HG03442 (cell line): ENCODE results near the gene PNLIPRP1.

Source experiments
- ATAC-seq: cut with Tn5 transposase; IDR thresholded peaks from one replicate; pipeline ENCODE4 v1.9.1; 2021; ENCODE audit warnings: mild to moderate bottlenecking, moderate library complexity; ENCODE audit not compliant: unreplicated experiment

Gene PNLIPRP1

GRCh38 chr10:116629340-116629739, 38.6 kb downstream of the PNLIPRP1 start:
- ATAC-seq, result no peak

DNA sequence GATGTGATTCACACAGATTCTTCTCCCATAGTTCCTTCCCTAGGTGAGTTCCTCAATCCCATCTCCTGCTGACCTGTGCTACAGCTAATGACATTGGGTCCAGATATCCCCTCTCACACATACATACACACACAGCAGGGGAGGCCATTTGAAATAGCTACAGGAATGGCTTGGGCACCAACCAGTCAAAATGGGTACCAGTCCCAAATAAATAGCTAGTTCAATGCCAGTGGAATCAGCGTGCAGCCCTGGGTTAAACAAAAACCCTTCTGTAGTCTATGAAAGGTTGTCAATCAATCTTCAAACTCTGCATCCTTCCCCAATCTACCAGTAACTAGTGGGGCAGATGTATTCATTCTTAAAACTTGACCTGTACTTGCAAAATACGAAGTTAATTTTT, 39.3 kb downstream of the PNLIPRP1 start:
- no peak for ATAC-seq

DNA sequence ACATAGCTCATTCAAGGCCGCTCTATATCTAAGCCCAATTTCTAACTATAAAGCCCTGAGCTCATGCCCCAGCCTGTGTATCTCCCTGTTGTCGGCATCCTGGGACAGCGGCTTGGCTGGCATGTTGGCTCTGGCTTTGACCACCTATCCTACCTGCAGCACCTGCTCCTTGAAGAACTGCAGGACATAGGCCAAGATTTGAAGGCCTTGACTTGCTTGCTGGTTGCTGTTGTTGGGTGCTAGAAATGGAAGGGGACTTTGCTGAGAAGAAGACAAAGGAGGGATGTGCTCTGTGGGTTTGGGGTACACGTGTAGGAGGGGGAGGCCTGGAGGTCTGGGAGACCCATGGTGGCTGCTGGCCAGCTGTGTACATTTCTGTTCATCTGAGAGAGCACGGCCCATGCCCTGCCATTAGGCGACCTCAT, 41.1 kb downstream of the PNLIPRP1 start:
- no peak for ATAC-seq

GRCh38 chr10:116632596-116633215, 41.9 kb downstream of the PNLIPRP1 start:
- no peak for ATAC-seq

- ATAC-seq, result no peak
Measured at GRCh38 chr10:116633216-116633600, 42.4 kb downstream of the PNLIPRP1 start.

- no peak for ATAC-seq
Measured at GRCh38 chr10:116634126-116634975, 43.6 kb downstream of the PNLIPRP1 start.

GRCh38 chr10:116636385-116636784, 45.6 kb downstream of the PNLIPRP1 start:
- ATAC-seq, result no peak

- ATAC-seq, result no peak
Measured at GRCh38 chr10:116636976-116637375, 46.2 kb downstream of the PNLIPRP1 start.

GRCh38 chr10:116637830-116638229, 47.1 kb downstream of the PNLIPRP1 start:
- ATAC-seq, result peak; percentile 64

GRCh38 chr10:116646502-116646901, 55.7 kb downstream of the PNLIPRP1 start:
- no peak for ATAC-seq

DNA sequence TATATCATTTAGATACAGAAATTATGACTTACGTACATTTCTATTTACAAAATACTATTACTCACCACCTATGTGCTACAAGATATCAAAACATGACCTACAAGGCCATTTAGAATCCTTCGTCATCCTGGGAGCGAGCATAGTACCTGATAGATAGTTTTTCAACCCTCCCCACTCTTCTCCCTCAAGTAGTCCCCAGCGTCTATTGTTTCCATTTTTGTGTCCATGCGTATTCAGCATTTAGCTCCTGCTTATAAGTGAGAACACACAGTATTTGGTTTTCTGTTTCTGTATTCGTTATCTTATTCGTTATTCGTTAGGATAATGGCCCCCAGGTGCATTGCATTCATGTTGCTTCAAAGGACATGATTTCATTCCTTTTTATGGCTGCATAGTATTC, 58.1 kb downstream of the PNLIPRP1 start:
- ATAC-seq, result no peak

- no peak for ATAC-seq
Measured at GRCh38 chr10:116653885-116654284, 63.1 kb downstream of the PNLIPRP1 start.

- peak; percentile 50 for ATAC-seq
Measured at GRCh38 chr10:116654816-116655215, 64.1 kb downstream of the PNLIPRP1 start.

DNA sequence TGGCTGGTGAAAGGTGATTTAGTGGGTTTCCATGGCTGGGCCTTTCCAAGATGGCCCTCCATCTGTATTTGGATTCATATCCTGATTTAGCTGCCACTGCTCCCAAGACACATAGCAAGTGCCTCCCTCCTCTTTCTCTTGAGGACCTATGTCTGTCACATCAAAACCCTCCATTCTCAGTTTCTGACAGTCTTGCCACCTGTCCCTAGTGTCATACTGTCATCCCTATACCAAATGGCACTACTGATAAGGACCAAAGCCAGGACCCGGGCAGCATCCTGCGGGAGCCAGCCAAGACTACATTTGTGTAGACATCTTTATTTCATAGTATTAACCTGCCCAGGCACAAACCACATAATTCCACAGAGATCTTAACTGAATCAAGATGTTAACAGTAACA, 64.8 kb downstream of the PNLIPRP1 start:
- no peak for ATAC-seq

- no peak for ATAC-seq
Measured at GRCh38 chr10:116656044-116656443, 65.3 kb downstream of the PNLIPRP1 start.

GRCh38 chr10:116657863-116658551, 67.2 kb downstream of the PNLIPRP1 start:
- no peak for ATAC-seq
